Measurements from ENCODE around the gene FAM120B. TPM values are rescaled to one million over a fixed set of nuclear protein-coding genes. Genes with fewer than 3 reads are reported as not detected.

Gene FAM120B
- total RNA-seq, 1 donor from 2014 or later: 57.5 TPM

GRCh38 chr6:170438402-170438753 is 131.8 kb downstream of the FAM120B start:
- FAIRE-seq (no peak), DNase-seq (ENCODE audit: low spot score in 2 of 2) (peak; percentile 29 to 84)

- FAIRE-seq: no peak
Measured at GRCh38 chr6:170438861-170439260, 132.3 kb downstream of the FAM120B start.

GRCh38 chr6:170439366-170440361 is 133.1 kb downstream of the FAM120B start:
- DNase-seq (ENCODE audit: low spot score in 2 of 2): no peak
- FAIRE-seq: no peak

More at GRCh38 chr6:170438861-170439260, 132.3 kb downstream of the FAM120B start:
- DNase-seq (ENCODE audit: low spot score in 2 of 2): no peak

GRCh38 chr6:170440437-170440836 is 133.9 kb downstream of the FAM120B start:
- DNase-seq (ENCODE audit: low spot score in 2 of 2): no peak
- no peak for FAIRE-seq

GRCh38 chr6:170441316-170441715 is 134.8 kb downstream of the FAM120B start:
- no peak for FAIRE-seq
- no peak for DNase-seq (ENCODE audit: low spot score in 2 of 2)

- FAIRE-seq: no peak
Measured at GRCh38 chr6:170442596-170442995, 136.0 kb downstream of the FAM120B start.

GRCh38 chr6:170443151-170443662 is 136.6 kb downstream of the FAM120B start:
- DNase-seq (ENCODE audit: low spot score in 2 of 2) (no peak), FAIRE-seq (no peak)

More at GRCh38 chr6:170442596-170442995, 136.0 kb downstream of the FAM120B start:
- DNase-seq (ENCODE audit: low spot score in 2 of 2): no peak

GRCh38 chr6:170444056-170444591 is 137.6 kb downstream of the FAM120B start:
- no peak for FAIRE-seq
- no peak for DNase-seq (ENCODE audit: low spot score in 2 of 2)

GRCh38 chr6:170444811-170445211 is 138.3 kb downstream of the FAM120B start:
- FAIRE-seq: no peak
- DNase-seq (ENCODE audit: low spot score in 2 of 2): no peak

GRCh38 chr6:170445487-170445886 is 138.9 kb downstream of the FAM120B start:
- DNase-seq (ENCODE audit: low spot score in 2 of 2) (no peak), FAIRE-seq (no peak)

GRCh38 chr6:170445971-170446370 is 139.4 kb downstream of the FAM120B start:
- DNase-seq (ENCODE audit: low spot score in 2 of 2): no peak

GRCh38 chr6:170446841-170447560 is 140.4 kb downstream of the FAM120B start:
- no peak for FAIRE-seq
- DNase-seq (ENCODE audit: low spot score in 2 of 2): no peak

More at GRCh38 chr6:170445971-170446370, 139.4 kb downstream of the FAM120B start:
- no peak for FAIRE-seq

- no peak for FAIRE-seq
- no peak for DNase-seq (ENCODE audit: low spot score in 2 of 2)
Measured at GRCh38 chr6:170447561-170447930, 141.0 kb downstream of the FAM120B start.

GRCh38 chr6:170448317-170448716 is 141.8 kb downstream of the FAM120B start:
- DNase-seq (ENCODE audit: low spot score in 2 of 2) (no peak), FAIRE-seq (no peak)

GRCh38 chr6:170448751-170449630 is 142.4 kb downstream of the FAM120B start:
- FAIRE-seq: no peak
- DNase-seq (ENCODE audit: low spot score in 2 of 2): no peak

GRCh38 chr6:170449835-170450753 is 143.5 kb downstream of the FAM120B start:
- FAIRE-seq (no peak), DNase-seq (ENCODE audit: low spot score in 2 of 2) (no peak)

GRCh38 chr6:170450916-170451761 is 144.6 kb downstream of the FAM120B start:
- FAIRE-seq: no peak
- no peak for DNase-seq (ENCODE audit: low spot score in 2 of 2)
